Kasumi-1 (cell line): ENCODE measurements around the gene KCNK18.

ENCODE experiments used
- DNase-seq, 2 experiments: peaks; one replicate each; lab custom pipeline; 2025; lab: John Stamatoyannopoulos, UW

The KCNK18 gene

GRCh38 chr10:117250411-117250810, 53.1 kb downstream of the KCNK18 start:
- DNase-seq = no peak

- no peak for DNase-seq
Observed at GRCh38 chr10:117253908-117254307, 56.6 kb downstream of the KCNK18 start.

- no peak for DNase-seq
Observed at GRCh38 chr10:117254338-117254737, 57.0 kb downstream of the KCNK18 start.

GRCh38 chr10:117254774-117255735, 57.8 kb downstream of the KCNK18 start:
- DNase-seq = no peak

GRCh38 chr10:117255835-117256460, 58.7 kb downstream of the KCNK18 start:
- no peak for DNase-seq

- DNase-seq = no peak
Observed at GRCh38 chr10:117256910-117257309, 59.6 kb downstream of the KCNK18 start.

- no peak for DNase-seq
Observed at GRCh38 chr10:117257721-117258120, 60.4 kb downstream of the KCNK18 start.

- peak; percentile 96 to 98 for DNase-seq
Observed at GRCh38 chr10:117259279-117259678, 62.0 kb downstream of the KCNK18 start.
